K562 (cell line): Measurements from ENCODE around the gene OR5AN1. TPM values are rescaled to one million over a fixed set of nuclear protein-coding genes. Genes with fewer than 3 reads are reported as not detected.

ENCODE experiments used
- ATAC-seq: fragments of 200-7000 bp; cut with Tn5 transposase; 3 replicates; pipeline ENCODE4 v1.9.1; 2020; ENCODE audit warnings: moderate library complexity
- BruUV-seq: library from RNA; stranded (reverse); fragments of 400-500 nt; replicated peaks from 2 replicates; lab custom pipeline; 2021; lab: Mats Ljungman, UMichigan
- CTCF ChIA-PET: fragments of 300-600 bp; formaldehyde crosslinking; extraction: SDS; loops from one replicate; lab custom pipeline; 2021; ENCODE audit warnings: low intra/inter-chr PET ratio; lab: Yijun Ruan, JAX
- POLR2A ChIA-PET: fragments of 300-600, 350-650 bp; sonication (Branson Sonifier 250); formaldehyde crosslinking; extraction: SDS; loops from one replicate; lab custom pipeline; 2021; ENCODE audit warnings: antibody characterized with exemption, inconsistent platforms; lab: Yijun Ruan, JAX
- DNase-seq, 4 experiments: peaks; one replicate each; pipeline versions ENCODE4 v3.0.0 to v3.0.0-alpha.2; 2011 to 2018; ENCODE audit warnings: low spot score in 3 of 4, mixed read lengths in 3 of 4; ENCODE audit errors: extremely low read depth in 1 of 4
- FAIRE-seq: peaks from 2 replicates; lab custom pipeline; 2011; peaks lifted over from hg19 to GRCh38; lab: Jason Lieb, UNC
- H2AFZ ChIP-seq: 2 replicates; pipeline ENCODE4 v1.6.0; 2011; ENCODE audit warnings: low read depth, low read length, control low read depth, inconsistent platforms
- H3K27ac ChIP-seq: fragments of 200-600 bp; 3 replicates; pipeline ENCODE4 v1.8.0; 2011; ENCODE audit warnings: low read depth, mild to moderate bottlenecking, control low read depth, inconsistent platforms, low read length, moderate library complexity, mixed read lengths; ENCODE audit errors: extremely low read depth
- H3K27me3 ChIP-seq, 2 experiments: fragments of 300-600 bp in 1 of 2; 2 replicates in 1 of 2; 3 replicates in 1 of 2; pipeline versions ENCODE4 v1.6.0 to v1.8.0; 2011; ENCODE audit warnings: inconsistent platforms in 2 of 2, low read length in 2 of 2, mild to moderate bottlenecking in 1 of 2, mixed read lengths in 1 of 2, moderate library complexity in 1 of 2; ENCODE audit not compliant: control insufficient read depth in 2 of 2, insufficient read depth in 2 of 2
- H3K36me3 ChIP-seq: fragments of 300-600 bp; 3 replicates; pipeline ENCODE4 v1.8.0; 2011; ENCODE audit warnings: mild to moderate bottlenecking, low read length, inconsistent platforms; ENCODE audit not compliant: control insufficient read depth, insufficient read depth
- H3K4me1 ChIP-seq, 2 experiments: fragments of 200-600 bp in 1 of 2; replicated peaks in 1 of 2; 2 replicates in 1 of 2; 3 replicates in 1 of 2; pipeline versions ENCODE4 v1.5.1 to v1.8.0; 2011; ENCODE audit warnings: inconsistent platforms in 2 of 2, low read length in 2 of 2, mild to moderate bottlenecking in 1 of 2, mixed read lengths in 1 of 2, moderate library complexity in 1 of 2; ENCODE audit not compliant: control insufficient read depth in 2 of 2, insufficient read depth in 2 of 2
- H3K4me2 ChIP-seq: 2 replicates; pipeline ENCODE4 v1.6.1; 2011; ENCODE audit warnings: low read length, control low read depth, inconsistent platforms, mixed read lengths; ENCODE audit not compliant: insufficient read depth
- H3K4me3 ChIP-seq: fragments of 200-600 bp; sonication (generic), shearing (Covaris generic); 2 replicates; pipeline ENCODE4 v1.5.1; 2016; ENCODE audit warnings: control low read depth, inconsistent platforms
- H3K79me2 ChIP-seq: fragments of 200-600 bp; 3 replicates; pipeline ENCODE4 v1.8.0; 2011; ENCODE audit warnings: low read length, inconsistent platforms; ENCODE audit not compliant: control insufficient read depth, insufficient read depth
- H3K9ac ChIP-seq, 2 experiments: 2 replicates each; pipeline versions ENCODE4 v1.6.0 to v1.6.1; 2011; ENCODE audit warnings: low read depth in 2 of 2, low read length in 2 of 2, control low read depth in 1 of 2, inconsistent platforms in 1 of 2, mild to moderate bottlenecking in 1 of 2, mixed read lengths in 1 of 2; ENCODE audit not compliant: insufficient read depth in 1 of 2
- H3K9me1 ChIP-seq: one replicate; pipeline ENCODE4 v1.6.0; 2011; ENCODE audit warnings: inconsistent platforms, mild to moderate bottlenecking, low read length, moderate library complexity; ENCODE audit not compliant: control insufficient read depth, insufficient read depth
- H3K9me3 ChIP-seq: replicated peaks from 2 replicates; pipeline ENCODE4 v1.5.1; 2011; ENCODE audit warnings: low read depth, low read length, inconsistent platforms; ENCODE audit not compliant: control insufficient read depth, insufficient read depth
- H4K20me1 ChIP-seq: replicated peaks from 2 replicates; pipeline ENCODE4 v1.6.1; 2011; ENCODE audit warnings: low read length, inconsistent platforms, mixed read lengths; ENCODE audit not compliant: control insufficient read depth, insufficient read depth
- C11orf30 ChIP-seq: fragments of 450-650 bp; IDR thresholded peaks from 2 replicates; pipeline ENCODE4 v1.6.1; 2016; ENCODE audit warnings: low read depth, mild to moderate bottlenecking
- MAFF ChIP-seq: IDR thresholded peaks from 2 replicates; pipeline ENCODE4 v1.6.1; 2012; ENCODE audit warnings: low read length, improper control_type of control experiment
- MAFG ChIP-seq: fragments of 450-650 bp; conservative IDR thresholded peaks from 2 replicates; pipeline ENCODE4 v1.6.1; 2016; ENCODE audit warnings: missing genetic modification characterization, missing compliant biosample characterization
- MAFK ChIP-seq: IDR thresholded peaks from 2 replicates; pipeline ENCODE4 v1.6.1; 2011; ENCODE audit warnings: low read length, improper control_type of control experiment
- POLR3A ChIP-seq: IDR thresholded peaks from 2 replicates; pipeline ENCODE4 v1.6.1; 2011; ENCODE audit warnings: borderline replicate concordance, mild to moderate bottlenecking, moderate library complexity; ENCODE audit not compliant: insufficient read length, insufficient read depth; ENCODE audit errors: extremely low read depth
- SRSF1 ChIP-seq: fragments of 200-400 bp; formaldehyde crosslinking; IDR thresholded peaks from 2 replicates; pipeline ENCODE4 v1.6.1; 2017; ENCODE audit warnings: mild to moderate bottlenecking, low read depth, low read length, moderate library complexity
- TFE3 ChIP-seq: fragments of 450-650 bp; formaldehyde crosslinking; IDR thresholded peaks from 2 replicates; pipeline ENCODE4 v1.4.0; 2020; ENCODE audit warnings: mild to moderate bottlenecking, mixed read lengths
- ZNF316 ChIP-seq: fragments of 450-650 bp; IDR thresholded peaks from 2 replicates; pipeline ENCODE4 v1.6.1; 2016
- in situ Hi-C: fragments of 300-500 bp; cut with MboI; formaldehyde crosslinking; loops from 4 replicates; pipeline ENCODE4 v1.15.0; 2018; ENCODE audit warnings: inconsistent platforms, mixed read lengths
- intact Hi-C: fragments of 100-400 bp; cut with micrococcal nuclease; formaldehyde crosslinking; loops from 2 replicates; pipeline ENCODE4 v1.14.2; 2022
- polyA plus RNA-seq, 8 experiments: library from polyadenylated mRNA; depleted of rRNA in 4 of 8; stranded (reverse) in 5 of 8; unstranded in 3 of 8; fragments of >200 nt; fragmentation: Nextera tagmentation in 2 of 8; fragmentation: Illumina TruSeq in 1 of 8; extraction: Ambion mirVana in 2 of 8; extraction: Trizol in 1 of 8; gene quantifications; 2 replicates each; pipeline versions ENCODE4 v1.2.1 to v1.2.3, GENCODE V29; 2011 to 2014; ENCODE audit warnings: inconsistent platforms in 1 of 8, missing spikeins in 1 of 8
- total RNA-seq, 7 experiments: library from RNA; depleted of rRNA in 6 of 7; stranded (reverse); fragments of >200 nt in 6 of 7; fragmentation: Illumina TruSeq in 2 of 7; extraction: Trizol in 2 of 7; gene quantifications; 2 replicates each; pipeline versions ENCODE4 v1.2.1 to v1.2.3, GENCODE V29; 2011 to 2021; ENCODE audit warnings: low replicate concordance in 1 of 7

The OR5AN1 gene
- total and polyA plus RNA-seq, 9 of the 15 experiments (the other 6 are each of a cell fraction or from before 2014, with no cell fraction given), result not detected

- TF ChIP-seq ZNF316 (peak; percentile 84), SRSF1 (no peak), MAFK (peak; percentile 89), C11orf30 (peak; percentile 64; the same call in 1 of the 2 replicates), MAFF (peak; percentile 90), POLR3A (no peak), TFE3 (CRISPR knock-in tag) (no peak), MAFG (peak; percentile 77)
- Histone ChIP-seq H3K36me3 (no peaks in the 10 kb centered on the region), H3K9me1 (no peaks in the 10 kb centered on the region), H3K4me2 (no peak overlapping the region), H3K9ac (no peak overlapping the region), H4K20me1 (no peaks in the 10 kb centered on the region), H2AFZ (no peak overlapping the region), H3K79me2 (no peaks in the 10 kb centered on the region), H3K9me3 (no peaks in the 10 kb centered on the region), H3K4me1 (no peaks in the 10 kb centered on the region), H3K27me3 (no peaks in the 10 kb centered on the region), H3K27ac (no peak overlapping the region), H3K4me3 (no peak overlapping the region)
- ChIA-PET CTCF (no interaction called here), POLR2A (no interaction called here)
- BruUV-seq, result no TSS peak
- no peak for DNase-seq
- ATAC-seq, result no peak
- in situ Hi-C loops, result no loop called here
- intact Hi-C loops, result no loop called here
- FAIRE-seq, result no peak
These were observed 6.7 kb downstream of the OR5AN1 start for GRCh38 chr11:59365232-59366018.
